ENCODE measurements around the gene GLYATL3. TPM values are rescaled to one million over a fixed set of nuclear protein-coding genes. Genes with fewer than 3 reads are reported as not detected.
A peak's percentile ranks its signal among the peaks of the same experiment; 100 is the strongest.
"Not testable (repeated sequence)": the region's sequence is repeated elsewhere in the genome, so short reads cannot be mapped to it uniquely, and the experiment has no call there.

The GLYATL3 gene
- total RNA-seq: not detected

DNA sequence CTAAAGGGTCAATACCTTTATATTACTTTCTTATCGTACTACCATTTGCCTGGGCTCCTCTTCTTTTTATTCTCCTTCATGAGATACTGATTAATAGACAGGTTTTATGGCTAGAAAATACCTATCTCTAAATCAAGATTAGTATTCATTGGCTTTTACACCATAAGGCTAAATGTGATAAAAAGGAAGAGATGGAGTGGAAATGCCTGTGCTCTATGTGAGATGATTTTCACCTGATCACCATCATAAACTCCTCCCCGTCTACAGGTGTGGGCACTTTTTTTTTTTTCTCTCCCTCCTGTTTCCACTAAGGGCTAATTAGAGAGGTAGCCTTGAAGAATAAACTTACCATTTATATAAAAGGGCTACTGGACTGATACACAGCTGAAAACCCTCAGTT, at the start of gene GLYATL3:
Gene GLYATL3 (plus strand): TSS at position 301 of the 400 bp plus-strand sequence. CDS start 12,068 bp downstream, outside the sequence.
- H3K4me1 Mint-ChIP-seq (ENCODE audit: low read depth in 2 of 2): no peaks in the 10 kb centered on the region
- H3K27ac Mint-ChIP-seq: no peak within 1 kb of the TSS
- ATAC-seq (no peak), DNase-seq (ENCODE audit: low spot score) (no peak)
- H3K4me3 Mint-ChIP-seq: no peak within 1 kb of the TSS
- no peaks in the 10 kb centered on the region for H3K36me3 Mint-ChIP-seq
- peaks cover 0 to 7% of the 10 kb centered on the region in 2 donors for H3K27me3 Mint-ChIP-seq
- H3K9me3 Mint-ChIP-seq: no peaks in the 10 kb centered on the region

DNA sequence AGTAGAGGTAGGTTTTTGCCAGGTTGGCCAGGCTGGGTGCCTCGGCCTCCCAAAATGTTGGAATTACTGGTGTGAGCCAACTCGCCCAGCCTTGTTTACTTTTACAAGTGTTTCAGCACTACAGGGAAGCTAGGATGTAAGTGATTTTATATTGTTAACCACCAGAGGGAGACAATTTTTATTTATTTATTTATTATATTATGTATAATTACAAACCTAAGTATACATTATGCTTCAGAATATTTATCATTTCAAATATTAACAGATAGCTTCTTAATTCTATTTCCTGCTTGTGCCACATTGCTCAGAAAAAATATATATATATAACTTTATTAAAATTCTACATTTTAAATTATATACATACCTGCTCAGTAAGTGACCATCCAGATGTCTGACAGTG, 46.5 kb upstream of the GLYATL3 start:
- Mint-ChIP-seq H3K4me1 (ENCODE audit: low read depth in 2 of 2) (no peaks in the 10 kb centered on the region), H3K27ac (no peak overlapping the region)

GRCh38 chr6:49454787-49455709, 44.7 kb upstream of the GLYATL3 start:
- Mint-ChIP-seq H3K27me3 (no peaks in the 10 kb centered on the region), H3K4me3 (no peak overlapping the region), H3K4me1 (ENCODE audit: low read depth in 2 of 2) (peaks cover 0 to 4% of the 10 kb centered on the region in 2 donors), H3K9me3 (no peaks in the 10 kb centered on the region), H3K27ac (no peak overlapping the region), H3K36me3 (peaks cover 12% of the 10 kb centered on the region)
- ATAC-seq (no peak), DNase-seq (ENCODE audit: low spot score) (no peak)

More for the DNA sequence above, 46.5 kb upstream of the GLYATL3 start:
- DNase-seq (ENCODE audit: low spot score): no peak
- H3K36me3 Mint-ChIP-seq: peaks cover 16% of the 10 kb centered on the region
- H3K9me3 Mint-ChIP-seq: no peaks in the 10 kb centered on the region
- no peak for ATAC-seq
- no peak overlapping the region for H3K4me3 Mint-ChIP-seq
- no peaks in the 10 kb centered on the region for H3K27me3 Mint-ChIP-seq

- no peak for ATAC-seq
- no peaks in the 10 kb centered on the region for H3K27me3 Mint-ChIP-seq
- H3K9me3 Mint-ChIP-seq: no peaks in the 10 kb centered on the region
- H3K36me3 Mint-ChIP-seq: peaks cover 16% of the 10 kb centered on the region
- no peak for DNase-seq (ENCODE audit: low spot score)
- no peak overlapping the region for H3K4me3 Mint-ChIP-seq
- H3K4me1 Mint-ChIP-seq (ENCODE audit: low read depth in 2 of 2): peaks cover 11 to 15% of the 10 kb centered on the region in 2 donors
- no peak overlapping the region for H3K27ac Mint-ChIP-seq
Observed at GRCh38 chr6:49457771-49458170, 42.0 kb upstream of the GLYATL3 start.

DNA sequence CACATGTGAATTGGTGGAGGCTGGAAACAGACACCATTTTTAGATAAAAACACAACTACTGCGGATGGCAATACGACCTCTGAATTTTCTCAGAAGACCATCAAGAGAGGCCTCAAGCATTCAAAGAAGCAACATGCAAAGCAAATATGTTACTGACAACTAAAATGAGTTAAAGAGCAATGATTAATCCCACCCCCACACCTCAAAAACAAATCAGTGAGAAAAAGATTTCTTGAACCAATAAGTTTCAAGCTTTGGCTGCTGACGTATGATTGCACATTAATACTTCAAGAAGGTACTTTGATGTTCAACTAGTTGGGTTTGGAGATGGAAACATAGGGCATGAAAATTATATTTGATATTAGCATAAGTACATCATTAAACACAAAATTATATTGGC, 37.7 kb upstream of the GLYATL3 start:
- H3K4me1 Mint-ChIP-seq (ENCODE audit: low read depth in 2 of 2): peaks cover 35 to 40% of the 10 kb centered on the region in 2 donors
- no peak for DNase-seq (ENCODE audit: low spot score)

DNA sequence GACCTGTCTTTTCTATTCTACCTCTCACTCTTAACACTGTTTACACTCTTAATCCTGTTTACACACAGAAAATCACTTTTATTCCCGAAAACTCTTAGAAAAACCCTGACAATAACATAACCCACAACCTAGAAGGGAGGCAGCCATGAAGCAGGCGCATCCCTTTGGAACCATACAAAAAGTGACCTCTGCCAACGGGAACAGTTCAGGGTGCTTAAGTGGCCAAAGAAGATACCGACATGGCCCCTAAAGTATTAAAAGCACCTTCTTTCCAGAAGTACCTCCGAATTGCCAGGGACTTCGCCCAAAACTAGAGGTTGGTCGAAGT, 37.2 kb upstream of the GLYATL3 start:
- DNase-seq (ENCODE audit: low spot score): no peak
- Mint-ChIP-seq H3K4me3 (peak overlapping the region; percentile 100), H3K36me3 (peaks cover 11% of the 10 kb centered on the region)

More for the DNA sequence above, 37.7 kb upstream of the GLYATL3 start:
- Mint-ChIP-seq H3K4me3 (peak overlapping the region; percentile 100), H3K27ac (peak overlapping the region; percentile 92 to 95), H3K27me3 (no peaks in the 10 kb centered on the region), H3K9me3 (no peaks in the 10 kb centered on the region), H3K36me3 (peaks cover 13% of the 10 kb centered on the region)
- ATAC-seq: no peak

DNA sequence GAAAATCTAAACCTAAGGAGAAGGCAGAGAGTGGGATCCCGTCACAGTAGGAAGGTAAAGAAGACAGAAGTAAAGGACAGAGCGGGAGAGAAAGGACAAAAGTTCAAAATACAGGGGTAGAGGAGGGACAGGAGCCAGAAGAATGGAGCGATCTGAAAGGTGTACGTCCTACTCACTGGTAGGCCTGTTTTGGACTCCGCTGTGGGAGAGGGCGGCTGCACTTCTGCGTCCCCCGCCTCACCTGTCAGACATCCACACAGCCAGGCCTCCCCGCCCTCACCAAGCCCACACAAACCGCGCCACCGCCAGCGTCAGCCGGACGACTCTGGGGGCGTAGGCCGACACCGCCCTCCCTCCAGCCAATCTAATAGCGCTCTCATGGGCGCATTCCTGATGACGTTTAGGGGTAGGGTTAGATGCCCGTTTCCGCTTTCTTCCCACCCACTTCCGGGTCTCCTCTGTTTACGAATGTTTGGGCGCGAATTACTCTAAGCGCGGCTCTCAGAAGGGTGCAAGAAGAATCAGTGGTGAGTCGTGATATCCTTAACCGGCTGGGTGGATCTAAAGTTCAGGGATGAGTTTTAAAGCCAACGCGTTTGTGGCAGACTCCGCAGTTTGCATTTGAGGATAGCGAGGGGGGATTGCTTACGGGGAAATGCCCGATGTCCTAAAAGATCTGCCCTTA, 36.7 kb upstream of the GLYATL3 start, which contains the start of the genes CENPQ and MMUT:
Gene CENPQ (plus strand): TSS at position 444 of the 685 bp plus-strand sequence. CDS start 6,807 bp downstream, outside the sequence.
Gene MMUT (minus strand): TSS at position 327 of the 685 bp plus-strand sequence. CDS start 3,787 bp downstream, outside the sequence.
- DNase-seq (ENCODE audit: low spot score) (peak; percentile 95), ATAC-seq (peak; percentile 99 to 100)
- Mint-ChIP-seq H3K27me3 (no peaks in the 10 kb centered on the region), H3K4me3 (peak within 1 kb of the TSS; percentile 100), H3K4me1 (ENCODE audit: low read depth in 2 of 2) (peaks cover 38 to 40% of the 10 kb centered on the region in 2 donors), H3K27ac (peak within 1 kb of the TSS; percentile 92 to 95), H3K9me3 (no peaks in the 10 kb centered on the region), H3K36me3 (peaks cover 11% of the 10 kb centered on the region)

More for the DNA sequence above, 37.2 kb upstream of the GLYATL3 start:
- H3K9me3 Mint-ChIP-seq: no peaks in the 10 kb centered on the region
- H3K27me3 Mint-ChIP-seq: no peaks in the 10 kb centered on the region
- peaks cover 35 to 40% of the 10 kb centered on the region in 2 donors for H3K4me1 Mint-ChIP-seq (ENCODE audit: low read depth in 2 of 2)
- peak overlapping the region; percentile 92 to 95 for H3K27ac Mint-ChIP-seq
- ATAC-seq: no peak

- peaks cover 38 to 40% of the 10 kb centered on the region in 2 donors for H3K4me1 Mint-ChIP-seq (ENCODE audit: low read depth in 2 of 2)
- no peaks in the 10 kb centered on the region for H3K27me3 Mint-ChIP-seq
- H3K27ac Mint-ChIP-seq: peak overlapping the region; percentile 92 to 95
- peak in 1 of 2 donors; percentile 9 for ATAC-seq
- peak overlapping the region; percentile 100 for H3K4me3 Mint-ChIP-seq
- peaks cover 11% of the 10 kb centered on the region for H3K36me3 Mint-ChIP-seq
- no peaks in the 10 kb centered on the region for H3K9me3 Mint-ChIP-seq
- DNase-seq (ENCODE audit: low spot score): no peak
Observed at GRCh38 chr6:49463612-49463967, 36.1 kb upstream of the GLYATL3 start.

DNA sequence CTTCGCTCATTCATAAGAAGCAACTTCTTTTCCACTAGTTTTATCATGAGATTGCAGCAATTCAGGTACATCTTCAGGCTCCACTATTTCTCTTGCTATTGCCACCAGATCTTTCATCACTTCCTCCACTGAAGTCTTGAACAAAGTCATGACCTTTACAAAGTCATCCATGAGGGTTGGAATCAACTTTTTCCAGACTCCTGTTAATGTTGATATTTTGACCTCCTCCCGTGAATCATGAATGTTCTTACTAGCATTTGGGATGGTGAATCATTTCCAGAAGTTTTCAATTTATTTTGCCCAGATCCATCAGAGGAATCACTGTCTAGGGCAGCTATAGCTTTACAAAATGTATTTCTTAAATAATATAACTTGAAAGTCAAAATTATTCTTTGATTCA, 35.0 kb upstream of the GLYATL3 start:
- no peaks in the 10 kb centered on the region for H3K27me3 Mint-ChIP-seq
- H3K4me3 Mint-ChIP-seq: peak overlapping the region; percentile 100
- H3K27ac Mint-ChIP-seq: peak overlapping the region; percentile 92 to 95
- H3K36me3 Mint-ChIP-seq: peaks cover 6% of the 10 kb centered on the region
- ATAC-seq (no peak), DNase-seq (ENCODE audit: low spot score) (no peak)
- no peaks in the 10 kb centered on the region for H3K9me3 Mint-ChIP-seq
- H3K4me1 Mint-ChIP-seq (ENCODE audit: low read depth in 2 of 2): peaks cover 37 to 38% of the 10 kb centered on the region in 2 donors

DNA sequence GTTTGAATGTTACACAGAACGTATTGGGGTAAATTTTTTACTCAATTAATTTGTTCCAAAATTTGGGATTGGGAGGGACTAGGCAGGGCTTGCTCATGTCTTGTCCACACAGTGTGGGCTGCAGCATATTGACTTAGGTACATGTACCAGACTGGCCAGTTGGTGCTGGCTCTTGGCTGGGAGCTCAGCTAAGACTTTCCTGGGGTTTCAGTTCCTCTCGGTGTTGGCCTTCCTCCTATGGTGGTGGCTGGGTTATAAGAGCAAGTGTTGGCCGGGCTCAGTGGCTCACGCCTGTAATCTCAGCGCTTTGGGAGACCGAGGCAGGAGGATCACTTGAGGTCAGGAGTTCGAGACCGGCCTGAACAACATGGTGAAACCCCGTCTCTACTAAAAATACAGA, 31.7 kb upstream of the GLYATL3 start:
- H3K27me3 Mint-ChIP-seq: no peaks in the 10 kb centered on the region

DNA sequence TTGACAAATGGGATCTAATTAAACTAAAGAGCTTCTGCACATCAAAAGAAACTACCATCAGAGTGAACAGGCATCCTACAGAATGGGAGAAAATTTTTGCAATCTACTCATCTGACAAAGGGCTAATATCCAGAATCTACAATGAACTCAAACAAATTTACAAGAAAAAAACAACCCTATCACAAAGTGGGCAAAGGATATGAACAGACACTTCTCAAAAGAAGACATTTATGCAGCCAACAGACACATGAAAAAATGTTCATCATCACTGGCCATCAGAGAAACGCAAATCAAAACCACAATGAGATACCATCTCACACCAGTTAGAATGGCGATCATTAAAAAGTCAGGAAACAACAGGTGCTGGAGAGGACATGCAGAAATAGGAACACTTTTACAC, 23.2 kb upstream of the GLYATL3 start:
- H3K9me3 Mint-ChIP-seq; DNase-seq (ENCODE audit: low spot score); H3K4me3 Mint-ChIP-seq; H3K27me3 Mint-ChIP-seq; ATAC-seq; H3K27ac Mint-ChIP-seq; H3K4me1 Mint-ChIP-seq (ENCODE audit: low read depth in 2 of 2): not testable (repeated sequence)
- H3K36me3 Mint-ChIP-seq: peaks cover 31% of the 10 kb centered on the region

More for the DNA sequence above, 31.7 kb upstream of the GLYATL3 start:
- Mint-ChIP-seq H3K27ac (no peak overlapping the region), H3K4me1 (ENCODE audit: low read depth in 2 of 2) (peaks cover 22 to 24% of the 10 kb centered on the region in 2 donors), H3K36me3 (peaks cover 3% of the 10 kb centered on the region), H3K9me3 (no peaks in the 10 kb centered on the region), H3K4me3 (no peak overlapping the region)
- ATAC-seq: no peak
- DNase-seq (ENCODE audit: low spot score): no peak

GRCh38 chr6:49479308-49479970, 20.3 kb upstream of the GLYATL3 start:
- H3K4me3 Mint-ChIP-seq: no peak overlapping the region
- no peaks in the 10 kb centered on the region for H3K4me1 Mint-ChIP-seq (ENCODE audit: low read depth in 2 of 2)
- no peak for ATAC-seq
- peaks cover 14% of the 10 kb centered on the region for H3K36me3 Mint-ChIP-seq
- no peaks in the 10 kb centered on the region for H3K9me3 Mint-ChIP-seq
- no peak for DNase-seq (ENCODE audit: low spot score)
- H3K27me3 Mint-ChIP-seq: no peaks in the 10 kb centered on the region
- no peak overlapping the region for H3K27ac Mint-ChIP-seq

DNA sequence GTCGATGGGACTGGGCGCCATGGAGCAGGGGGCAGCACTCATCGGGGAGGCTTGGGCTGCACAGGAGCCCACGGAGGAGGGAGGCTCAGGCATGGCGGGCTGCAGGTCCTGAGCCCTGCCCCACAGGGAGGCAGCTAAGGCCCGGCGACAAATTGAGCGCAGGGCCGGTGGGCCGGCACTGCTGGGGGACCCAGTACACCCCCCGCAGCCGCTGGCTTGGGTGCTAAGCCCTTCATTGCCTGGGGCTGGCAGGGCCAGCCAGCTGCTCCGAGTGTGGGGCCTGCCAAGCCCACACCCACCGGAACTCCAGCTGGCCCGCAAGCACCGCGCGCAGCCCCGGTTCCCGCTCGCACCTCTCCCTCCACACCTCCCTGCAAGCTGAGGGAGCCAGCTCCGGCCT, 17.9 kb upstream of the GLYATL3 start:
- not testable (repeated sequence) for H3K4me3 Mint-ChIP-seq; H3K27ac Mint-ChIP-seq; H3K27me3 Mint-ChIP-seq; DNase-seq (ENCODE audit: low spot score); H3K4me1 Mint-ChIP-seq (ENCODE audit: low read depth in 2 of 2); H3K36me3 Mint-ChIP-seq; H3K9me3 Mint-ChIP-seq; ATAC-seq

Measured in natural killer cell treated with Interleukin-12 subunit alpha and Interleukin-12 subunit beta and Interleukin-15 and Interleukin-18, amount 100 ng/mL, for 72 hours (primary cell).